Stomach (tissue), 9 donors: ENCODE results near the gene KHK. TPM values are rescaled to one million over a fixed set of nuclear protein-coding genes. Genes with fewer than 3 reads are reported as not detected.

Source experiments
- DNase-seq, 2 donors: peaks; one replicate each; pipeline versions ENCODE4 v3.0.0 to v3.0.0-alpha.2; 2013 to 2019
- H3K27ac ChIP-seq, 5 donors: fragments of 200-600 bp in 4 of 5; sonication (generic) in 4 of 5; one replicate each; pipeline ENCODE4 v1.5.1; 2013 to 2019; ENCODE audit warnings: mild to moderate bottlenecking in 1 of 5, moderate library complexity in 1 of 5
- H3K27me3 ChIP-seq, 3 donors: fragments of 200-600 bp; sonication (generic); one replicate each; pipeline ENCODE4 v1.5.1; 2017 to 2019; ENCODE audit warnings: mixed run types in 1 of 3
- H3K36me3 ChIP-seq, 4 donors: fragments of 200-600 bp; sonication (generic); 1 replicate in 3 of 4; 2 replicates in 1 of 4; pipeline ENCODE4 v1.5.1; 2016 to 2019
- H3K4me1 ChIP-seq, 4 donors: fragments of 200-600 bp; sonication (generic); one replicate each; pipeline ENCODE4 v1.5.1; 2016 to 2019
- H3K4me3 ChIP-seq, 4 donors: fragments of 200-600 bp; sonication (generic) in 3 of 4; one replicate each; pipeline ENCODE4 v1.5.1; 2016 to 2019; ENCODE audit warnings: mild to moderate bottlenecking in 1 of 4
- H3K9me3 ChIP-seq, 4 donors: fragments of 200-600 bp; sonication (generic); one replicate each; pipeline ENCODE4 v1.5.1; 2016 to 2019
- CTCF ChIP-seq, 7 experiments: fragments of 450-650 bp in 4 of 7; fragments of 200-600 bp in 3 of 7; sonication (generic) in 3 of 7; IDR thresholded peaks; one replicate each; pipeline ENCODE4 v1.5.1; 2016 to 2019; ENCODE audit warnings: antibody characterized with exemption in 7 of 7, control low read depth in 2 of 7, mild to moderate bottlenecking in 1 of 7
- EP300 ChIP-seq: sonication (generic); formaldehyde crosslinking; IDR thresholded peaks from one replicate; pipeline ENCODE4 v1.6.1; 2017; ENCODE audit warnings: antibody characterized with exemption
- POLR2A ChIP-seq, 4 donors: fragments of 450-650 bp; IDR thresholded peaks; one replicate each; pipeline ENCODE4 v1.6.1; 2016; ENCODE audit warnings: antibody characterized with exemption in 4 of 4, control low read depth in 2 of 4, mild to moderate bottlenecking in 1 of 4, moderate library complexity in 1 of 4
- POLR2AphosphoS5 ChIP-seq, 3 donors: sonication (generic); formaldehyde crosslinking; IDR thresholded peaks; one replicate each; pipeline ENCODE4 v1.6.1; 2016; ENCODE audit warnings: antibody characterized with exemption in 3 of 3
- WGBS, 5 donors: extraction: QIAGEN DNeasy Blood & Tissue Kit in 3 of 5; methylation state at CpG; one replicate each; pipeline versions ENCODE4 v1.1.5 to v1.1.7; 2013 to 2018; 5-methylcytosine and 5-hydroxymethylcytosine counted together
- intact Hi-C: fragments of 100-400 bp; cut with DNase I; formaldehyde crosslinking; loops from one replicate; pipeline ENCODE4 v1.15.1; 2023; ENCODE audit warnings: low total_unique reads
- polyA plus RNA-seq, 3 donors: library from polyadenylated mRNA; stranded (reverse); fragments of 200-250 nt; gene quantifications; one replicate each; pipeline ENCODE4 v1.2.3, GENCODE V29; 2013
- total RNA-seq, 5 donors: library from RNA; depleted of rRNA; stranded (reverse); fragments of >200 nt; gene quantifications; one replicate each; pipeline versions ENCODE4 v1.1.0 to v1.2.3, GENCODE V29; 2014 to 2016
- donor health status: healthy with polysubstance abuse.
- donor health status: Bipolar disorder and iron deficiency.
- donor health status: healthy.

The KHK gene
- total and polyA plus RNA-seq, 8 donors = 1.3 to 18.2 (median 3.5) TPM; not detected in 1

DNA sequence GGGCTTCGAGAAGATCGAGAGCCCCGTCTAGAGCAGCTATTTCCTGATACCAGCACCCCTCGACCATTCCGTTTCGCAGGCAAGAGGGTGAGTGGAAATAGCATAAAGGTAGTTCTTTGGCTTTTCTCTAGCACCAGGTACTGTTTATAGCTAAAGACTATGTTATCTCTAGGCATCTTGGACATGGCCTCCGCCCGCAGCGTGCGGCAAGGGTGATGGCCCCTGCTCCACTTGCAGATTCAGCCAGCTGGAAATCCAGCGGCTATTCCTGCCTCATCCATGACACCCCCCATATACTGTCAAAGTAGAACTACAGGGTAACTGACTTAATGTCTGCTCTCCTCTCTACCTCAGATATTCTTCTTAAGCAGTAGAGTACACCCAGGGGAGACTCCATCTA lies 31.9 kb upstream of the KHK start:
- peaks cover 6 to 24% (median 18%) of the 10 kb centered on the region in 4 donors for H3K4me1 ChIP-seq
- H3K27ac ChIP-seq = no peak overlapping the region
- no peaks in the 10 kb centered on the region for H3K27me3 ChIP-seq
- 92 to 95% (median 95%) methylated on average over 11 of the region's 11 CpGs for WGBS, 5 donors
- no peaks in the 10 kb centered on the region for H3K9me3 ChIP-seq
- TF ChIP-seq POLR2A (IDR thresholded peaks at IDR 0.05) (no peak), POLR2AphosphoS5 (IDR thresholded peaks at IDR 0.05) (no peak), CTCF (IDR thresholded peaks at IDR 0.05) (no peak), EP300 (no peak)
- no peak for DNase-seq
- H3K36me3 ChIP-seq = peaks cover 16 to 69% (median 65%) of the 10 kb centered on the region in 4 donors
- no peak overlapping the region for H3K4me3 ChIP-seq
- intact Hi-C loops = no loop called here

- Histone ChIP-seq H3K4me3 (no peak overlapping the region), H3K36me3 (peaks cover 16 to 81% (median 79%) of the 10 kb centered on the region in 4 donors), H3K27me3 (no peaks in the 10 kb centered on the region), H3K4me1 (peaks cover 2 to 14% (median 7%) of the 10 kb centered on the region in 4 donors), H3K27ac (no peak overlapping the region), H3K9me3 (no peaks in the 10 kb centered on the region)
- TF ChIP-seq POLR2AphosphoS5 (IDR thresholded peaks at IDR 0.05) = no peak
- TF ChIP-seq CTCF (IDR thresholded peaks at IDR 0.05) = no peak
- TF ChIP-seq EP300 = no peak
- TF ChIP-seq POLR2A (IDR thresholded peaks at IDR 0.05) = no peak
- DNase-seq = no peak
- WGBS, 5 donors = 80 to 92% (median 87%) methylated on average over 6 of the region's 6 CpGs
- intact Hi-C loops = no loop called here
Observed at GRCh38 chr2:27057184-27057583, 29.4 kb upstream of the KHK start.

GRCh38 chr2:27058210-27058609 lies 28.4 kb upstream of the KHK start:
- Histone ChIP-seq H3K4me3 (no peak overlapping the region), H3K36me3 (peaks cover 16 to 84% (median 81%) of the 10 kb centered on the region in 4 donors), H3K4me1 (peaks cover 0 to 4% (median 0%) of the 10 kb centered on the region in 4 donors), H3K27me3 (no peaks in the 10 kb centered on the region), H3K27ac (no peak overlapping the region), H3K9me3 (no peaks in the 10 kb centered on the region)
- 88 to 94% (median 89%) methylated on average over 10 of the region's 10 CpGs for WGBS, 5 donors
- intact Hi-C loops = no loop called here
- TF ChIP-seq POLR2AphosphoS5 (IDR thresholded peaks at IDR 0.05) (no peak), EP300 (no peak), CTCF (IDR thresholded peaks at IDR 0.05) (no peak), POLR2A (IDR thresholded peaks at IDR 0.05) (no peak)
- no peak for DNase-seq

- no peak overlapping the region for H3K27ac ChIP-seq
- intact Hi-C loops = no loop called here
- peaks cover 0 to 5% (median 2%) of the 10 kb centered on the region in 4 donors for H3K4me1 ChIP-seq
- no peaks in the 10 kb centered on the region for H3K27me3 ChIP-seq
- TF ChIP-seq EP300 (no peak), CTCF (IDR thresholded peaks at IDR 0.05) (no peak), POLR2AphosphoS5 (IDR thresholded peaks at IDR 0.05) (no peak), POLR2A (IDR thresholded peaks at IDR 0.05) (no peak)
- 72 to 85% (median 83%) methylated on average over 8 to 15 of the region's 15 CpGs for WGBS, 5 donors
- H3K9me3 ChIP-seq = no peaks in the 10 kb centered on the region
- no peak overlapping the region for H3K4me3 ChIP-seq
- DNase-seq = no peak
- H3K36me3 ChIP-seq = peaks cover 11 to 73% (median 70%) of the 10 kb centered on the region in 4 donors
Observed at GRCh38 chr2:27059141-27059820, 27.3 kb upstream of the KHK start.
